ACC112 (cell line): Measurements from ENCODE around the gene LYZL4.

Experiments used
- H2AFZ ChIP-seq: fragments of 200-600 bp; sonication (generic); one replicate; pipeline ENCODE4 v1.6.0; 2017; ENCODE audit warnings: antibody characterized with exemption, low read length; ENCODE audit not compliant: unreplicated experiment
- H3K27ac ChIP-seq: fragments of 200-600 bp; sonication (generic); 2 replicates; pipeline ENCODE4 v1.5.1; 2014; ENCODE audit warnings: low read depth, mild to moderate bottlenecking, antibody characterized with exemption, low read length, moderate library complexity
- H3K27me3 ChIP-seq: fragments of 200-600 bp; sonication (generic); 2 replicates; pipeline ENCODE4 v1.6.1; 2014; ENCODE audit warnings: mild to moderate bottlenecking, antibody characterized with exemption, low read length, moderate library complexity, mixed read lengths; ENCODE audit not compliant: insufficient read depth
- H3K36me3 ChIP-seq: fragments of 200-600 bp; sonication (generic); 2 replicates; pipeline ENCODE4 v1.6.1; 2016; ENCODE audit warnings: mild to moderate bottlenecking, antibody characterized with exemption, low read length, moderate library complexity, mixed read lengths; ENCODE audit not compliant: insufficient read depth
- H3K4me1 ChIP-seq: fragments of 200-600 bp; sonication (generic); one replicate; pipeline ENCODE4 v1.6.1; 2016; ENCODE audit warnings: low read length, mixed read lengths; ENCODE audit not compliant: insufficient read depth, unreplicated experiment, control insufficient read depth
- H3K4me3 ChIP-seq: fragments of 200-600 bp; sonication (generic); 2 replicates; pipeline ENCODE4 v1.5.1; 2014; ENCODE audit warnings: mild to moderate bottlenecking, low read depth, low read length
- H3K79me2 ChIP-seq: fragments of 200-600 bp; sonication (generic); one replicate; pipeline ENCODE4 v1.6.0; 2016; ENCODE audit warnings: low read length; ENCODE audit not compliant: control insufficient read depth, unreplicated experiment, insufficient read depth

Gene LYZL4

GRCh38 chr3:42442640-42443039 lies 32.2 kb upstream of the LYZL4 start:
- Histone ChIP-seq H2AFZ (no peak overlapping the region), H3K36me3 (no peaks in the 10 kb centered on the region), H3K4me3 (no peak overlapping the region), H3K27me3 (peaks cover 82% of the 10 kb centered on the region), H3K4me1 (no peaks in the 10 kb centered on the region), H3K79me2 (no peaks in the 10 kb centered on the region), H3K27ac (no peak overlapping the region)

GRCh38 chr3:42441791-42442190 lies 31.4 kb upstream of the LYZL4 start:
- Histone ChIP-seq H3K36me3 (no peaks in the 10 kb centered on the region), H3K4me3 (no peak overlapping the region), H3K27ac (no peak overlapping the region), H3K79me2 (no peaks in the 10 kb centered on the region), H2AFZ (no peak overlapping the region), H3K4me1 (no peaks in the 10 kb centered on the region), H3K27me3 (peaks cover 83% of the 10 kb centered on the region)

GRCh38 chr3:42440924-42441323 lies 30.5 kb upstream of the LYZL4 start:
- Histone ChIP-seq H3K4me3 (no peak overlapping the region), H3K27ac (no peak overlapping the region), H3K4me1 (no peaks in the 10 kb centered on the region), H2AFZ (no peak overlapping the region), H3K79me2 (no peaks in the 10 kb centered on the region), H3K36me3 (no peaks in the 10 kb centered on the region), H3K27me3 (peaks cover 76% of the 10 kb centered on the region)

- Histone ChIP-seq H3K27me3 (peaks cover 71% of the 10 kb centered on the region), H3K27ac (no peak overlapping the region), H2AFZ (no peak overlapping the region), H3K4me3 (no peak overlapping the region), H3K4me1 (no peaks in the 10 kb centered on the region), H3K36me3 (no peaks in the 10 kb centered on the region), H3K79me2 (no peaks in the 10 kb centered on the region)
These were observed 29.1 kb upstream of the LYZL4 start for GRCh38 chr3:42439261-42440115.

GRCh38 chr3:42438758-42439157 lies 28.3 kb upstream of the LYZL4 start:
- Histone ChIP-seq H3K36me3 (no peaks in the 10 kb centered on the region), H3K79me2 (no peaks in the 10 kb centered on the region), H3K27ac (no peak overlapping the region), H3K4me3 (no peak overlapping the region), H3K27me3 (peaks cover 67% of the 10 kb centered on the region), H3K4me1 (no peaks in the 10 kb centered on the region), H2AFZ (no peak overlapping the region)

GRCh38 chr3:42438193-42438592 lies 27.8 kb upstream of the LYZL4 start:
- H3K36me3 ChIP-seq: no peaks in the 10 kb centered on the region
- H2AFZ ChIP-seq: no peak overlapping the region
- no peaks in the 10 kb centered on the region for H3K4me1 ChIP-seq
- peaks cover 66% of the 10 kb centered on the region for H3K27me3 ChIP-seq
- no peak overlapping the region for H3K4me3 ChIP-seq
- no peak overlapping the region for H3K27ac ChIP-seq
- no peaks in the 10 kb centered on the region for H3K79me2 ChIP-seq

- H3K4me3 ChIP-seq: no peak overlapping the region
- H2AFZ ChIP-seq: no peak overlapping the region
- peaks cover 64% of the 10 kb centered on the region for H3K27me3 ChIP-seq
- no peaks in the 10 kb centered on the region for H3K79me2 ChIP-seq
- H3K4me1 ChIP-seq: no peaks in the 10 kb centered on the region
- no peaks in the 10 kb centered on the region for H3K36me3 ChIP-seq
- no peak overlapping the region for H3K27ac ChIP-seq
These were observed 24.5 kb upstream of the LYZL4 start for GRCh38 chr3:42434777-42435380.

- Histone ChIP-seq H3K36me3 (no peaks in the 10 kb centered on the region), H3K27ac (no peak overlapping the region), H3K4me3 (no peak overlapping the region), H3K79me2 (no peaks in the 10 kb centered on the region), H2AFZ (no peak overlapping the region), H3K4me1 (no peaks in the 10 kb centered on the region), H3K27me3 (peaks cover 68% of the 10 kb centered on the region)
These were observed 22.1 kb upstream of the LYZL4 start for GRCh38 chr3:42432485-42432884.

- H3K27ac ChIP-seq: no peak overlapping the region
- H3K79me2 ChIP-seq: no peaks in the 10 kb centered on the region
- no peaks in the 10 kb centered on the region for H3K36me3 ChIP-seq
- no peaks in the 10 kb centered on the region for H3K4me1 ChIP-seq
- H3K27me3 ChIP-seq: peaks cover 62% of the 10 kb centered on the region
- no peak overlapping the region for H3K4me3 ChIP-seq
- H2AFZ ChIP-seq: no peak overlapping the region
These were observed 20.5 kb upstream of the LYZL4 start for GRCh38 chr3:42430781-42431532.

- no peak overlapping the region for H3K4me3 ChIP-seq
- no peaks in the 10 kb centered on the region for H3K79me2 ChIP-seq
- H3K4me1 ChIP-seq: no peaks in the 10 kb centered on the region
- H3K27ac ChIP-seq: no peak overlapping the region
- no peaks in the 10 kb centered on the region for H3K36me3 ChIP-seq
- no peak overlapping the region for H2AFZ ChIP-seq
- peaks cover 62% of the 10 kb centered on the region for H3K27me3 ChIP-seq
These were observed 18.4 kb upstream of the LYZL4 start for GRCh38 chr3:42428830-42429229.
